GM18868 (cell line): ENCODE results near the gene SH3D19.
"Not testable (repeated sequence)": the region's sequence is repeated elsewhere in the genome, so short reads cannot be mapped to it uniquely, and the experiment has no call there.

ENCODE experiments used
- ATAC-seq: cut with Tn5 transposase; IDR thresholded peaks from one replicate; pipeline ENCODE4 v1.9.1; 2021; ENCODE audit warnings: mild to moderate bottlenecking, moderate library complexity; ENCODE audit not compliant: unreplicated experiment

SH3D19 gene

GRCh38 chr4:151104621-151105020 lies 220.8 kb downstream of the SH3D19 start:
- no peak for ATAC-seq

- no peak for ATAC-seq
Measured at GRCh38 chr4:151103758-151104157, 221.6 kb downstream of the SH3D19 start.

- ATAC-seq = no peak
Measured at GRCh38 chr4:151100531-151100930, 224.9 kb downstream of the SH3D19 start.

GRCh38 chr4:151099976-151100417 lies 225.4 kb downstream of the SH3D19 start:
- ATAC-seq = no peak

- ATAC-seq = peak; percentile 94
Measured at GRCh38 chr4:151099229-151099975, 226.0 kb downstream of the SH3D19 start, which contains the start of gene RPS3A. Gene RPS3A (plus strand): TSS chr4:151099628. CDS start chr4:151099653, 25 bp downstream.

- ATAC-seq = no peak
Measured at GRCh38 chr4:151098979-151099228, 226.5 kb downstream of the SH3D19 start.

GRCh38 chr4:151097759-151098158 lies 227.6 kb downstream of the SH3D19 start:
- ATAC-seq = no peak

GRCh38 chr4:151095142-151095541 lies 230.3 kb downstream of the SH3D19 start:
- no peak for ATAC-seq

GRCh38 chr4:151094290-151094751 lies 231.1 kb downstream of the SH3D19 start:
- no peak for ATAC-seq

- ATAC-seq = no peak
Measured at GRCh38 chr4:151093203-151093602, 232.2 kb downstream of the SH3D19 start.

- no peak for ATAC-seq
Measured at GRCh38 chr4:151092488-151092887, 232.9 kb downstream of the SH3D19 start.

GRCh38 chr4:151091047-151091446 lies 234.4 kb downstream of the SH3D19 start:
- no peak for ATAC-seq

- ATAC-seq = no peak
Measured at GRCh38 chr4:151087467-151087866, 237.9 kb downstream of the SH3D19 start.

GRCh38 chr4:151077978-151078377 lies 247.4 kb downstream of the SH3D19 start:
- ATAC-seq = not testable (repeated sequence)

GRCh38 chr4:151074416-151074916 lies 250.9 kb downstream of the SH3D19 start:
- ATAC-seq = no peak
